ENCODE data around the gene CDK14.

DNA sequence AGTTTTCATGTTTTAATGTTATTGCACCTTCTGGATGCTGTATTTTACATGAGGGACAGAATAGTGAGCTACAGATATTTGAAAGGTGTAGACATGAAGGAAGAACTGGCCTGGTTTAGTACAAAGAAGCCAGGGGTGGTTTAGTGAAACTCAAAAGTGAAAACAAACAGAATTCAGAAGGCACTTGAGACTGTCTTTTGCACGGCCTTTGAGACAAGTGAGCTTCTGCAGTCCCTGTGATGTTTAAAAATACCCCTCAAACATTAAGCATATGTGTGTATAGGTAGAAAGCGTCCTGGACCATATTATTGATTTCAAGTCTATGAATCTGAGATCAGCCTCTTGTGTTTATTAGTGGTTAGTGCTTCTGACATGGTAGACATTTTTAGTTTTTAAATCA is 118.9 kb downstream of the CDK14 start:
- TF ChIP-seq CREB1 (IDR thresholded peaks at IDR 0.05; ENCODE audit: low read depth) (no peak), CEBPB (IDR thresholded peaks at IDR 0.05) (no peak), TAF1 (IDR thresholded peaks at IDR 0.05; ENCODE audit: low read depth) (no peak), RAD21 (IDR thresholded peaks at IDR 0.05; ENCODE audit: low read depth) (no peak)
- TF ChIP-seq, protein P1, sequence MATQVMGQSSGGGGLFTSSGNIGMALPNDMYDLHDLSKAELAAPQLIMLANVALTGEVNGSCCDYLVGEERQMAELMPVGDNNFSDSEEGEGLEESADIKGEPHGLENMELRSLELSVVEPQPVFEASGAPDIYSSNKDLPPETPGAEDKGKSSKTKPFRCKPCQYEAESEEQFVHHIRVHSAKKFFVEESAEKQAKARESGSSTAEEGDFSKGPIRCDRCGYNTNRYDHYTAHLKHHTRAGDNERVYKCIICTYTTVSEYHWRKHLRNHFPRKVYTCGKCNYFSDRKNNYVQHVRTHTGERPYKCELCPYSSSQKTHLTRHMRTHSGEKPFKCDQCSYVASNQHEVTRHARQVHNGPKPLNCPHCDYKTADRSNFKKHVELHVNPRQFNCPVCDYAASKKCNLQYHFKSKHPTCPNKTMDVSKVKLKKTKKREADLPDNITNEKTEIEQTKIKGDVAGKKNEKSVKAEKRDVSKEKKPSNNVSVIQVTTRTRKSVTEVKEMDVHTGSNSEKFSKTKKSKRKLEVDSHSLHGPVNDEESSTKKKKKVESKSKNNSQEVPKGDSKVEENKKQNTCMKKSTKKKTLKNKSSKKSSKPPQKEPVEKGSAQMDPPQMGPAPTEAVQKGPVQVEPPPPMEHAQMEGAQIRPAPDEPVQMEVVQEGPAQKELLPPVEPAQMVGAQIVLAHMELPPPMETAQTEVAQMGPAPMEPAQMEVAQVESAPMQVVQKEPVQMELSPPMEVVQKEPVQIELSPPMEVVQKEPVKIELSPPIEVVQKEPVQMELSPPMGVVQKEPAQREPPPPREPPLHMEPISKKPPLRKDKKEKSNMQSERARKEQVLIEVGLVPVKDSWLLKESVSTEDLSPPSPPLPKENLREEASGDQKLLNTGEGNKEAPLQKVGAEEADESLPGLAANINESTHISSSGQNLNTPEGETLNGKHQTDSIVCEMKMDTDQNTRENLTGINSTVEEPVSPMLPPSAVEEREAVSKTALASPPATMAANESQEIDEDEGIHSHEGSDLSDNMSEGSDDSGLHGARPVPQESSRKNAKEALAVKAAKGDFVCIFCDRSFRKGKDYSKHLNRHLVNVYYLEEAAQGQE (IDR thresholded peaks at IDR 0.05; ENCODE audit: low read depth) = no peak
- TF ChIP-seq, protein P2, sequence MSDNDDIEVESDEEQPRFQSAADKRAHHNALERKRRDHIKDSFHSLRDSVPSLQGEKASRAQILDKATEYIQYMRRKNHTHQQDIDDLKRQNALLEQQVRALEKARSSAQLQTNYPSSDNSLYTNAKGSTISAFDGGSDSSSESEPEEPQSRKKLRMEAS (IDR thresholded peaks at IDR 0.05) = no peak
